ENCODE data around the gene KSR1.
A peak's percentile ranks its signal among the peaks of the same experiment; 100 is the strongest.

The KSR1 gene

GRCh38 chr17:27539794-27540317, 83.6 kb downstream of the KSR1 start:
- no peak for DNase-seq

GRCh38 chr17:27540318-27541101, 84.3 kb downstream of the KSR1 start:
- DNase-seq: no peak

DNA sequence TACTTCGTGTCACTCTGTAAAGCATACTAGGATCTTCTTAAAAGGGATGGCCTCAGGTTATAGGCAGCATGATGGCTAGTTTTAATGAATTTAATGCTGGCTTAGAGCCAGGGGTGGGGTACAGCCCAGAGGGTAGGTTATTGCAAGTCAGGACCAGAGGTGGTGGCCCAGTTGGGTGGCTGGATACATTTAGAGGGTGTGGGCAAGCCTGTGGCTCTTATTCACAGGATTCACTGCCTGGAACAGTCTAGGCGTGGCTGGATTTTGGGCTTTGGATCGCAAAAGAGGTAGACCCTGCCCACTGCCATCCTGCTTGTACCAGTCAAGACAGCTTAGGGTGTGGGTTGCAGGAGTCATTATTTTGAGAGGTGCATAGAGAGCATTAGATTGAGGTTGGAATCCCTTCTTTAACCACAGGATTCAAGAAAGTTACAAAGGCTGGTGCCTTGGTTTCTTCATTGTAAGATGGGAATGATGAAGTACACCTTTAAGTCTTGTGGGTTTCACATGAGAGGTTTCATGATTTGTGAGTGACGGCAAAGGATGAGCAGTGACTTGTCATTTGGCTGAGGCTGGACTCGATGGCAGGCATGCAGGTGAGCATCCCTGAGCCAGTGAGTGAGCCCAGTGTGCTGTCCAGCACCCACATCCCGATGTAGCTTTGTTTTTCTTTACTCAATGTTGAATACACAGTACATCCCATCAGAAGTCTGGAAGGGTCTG, 85.2 kb downstream of the KSR1 start:
- no peak for DNase-seq

GRCh38 chr17:27542841-27543463, 86.7 kb downstream of the KSR1 start:
- DNase-seq: no peak

DNA sequence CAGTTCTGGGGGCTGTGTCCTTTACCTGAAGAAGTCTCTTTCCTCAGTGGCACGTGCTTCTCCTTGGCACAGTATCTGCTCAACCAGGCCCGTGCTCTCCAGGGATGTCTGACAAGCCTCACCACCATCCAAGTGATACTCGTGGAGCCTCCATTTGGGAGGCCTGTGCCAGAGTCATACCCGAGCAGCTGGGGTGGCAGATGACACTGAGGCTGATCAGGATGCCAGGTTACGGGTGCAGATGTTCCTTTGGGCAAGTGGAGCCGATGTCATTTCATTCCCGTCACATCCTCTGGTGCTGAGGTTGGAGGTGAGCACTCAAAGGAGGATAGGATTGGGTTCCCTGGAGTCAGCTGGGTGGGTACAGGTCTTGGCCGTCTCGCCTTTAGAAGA, 87.2 kb downstream of the KSR1 start:
- no peak for DNase-seq

GRCh38 chr17:27543958-27544349, 87.7 kb downstream of the KSR1 start:
- DNase-seq: no peak

GRCh38 chr17:27544350-27545131, 88.3 kb downstream of the KSR1 start:
- peak; percentile 27 for DNase-seq

DNA sequence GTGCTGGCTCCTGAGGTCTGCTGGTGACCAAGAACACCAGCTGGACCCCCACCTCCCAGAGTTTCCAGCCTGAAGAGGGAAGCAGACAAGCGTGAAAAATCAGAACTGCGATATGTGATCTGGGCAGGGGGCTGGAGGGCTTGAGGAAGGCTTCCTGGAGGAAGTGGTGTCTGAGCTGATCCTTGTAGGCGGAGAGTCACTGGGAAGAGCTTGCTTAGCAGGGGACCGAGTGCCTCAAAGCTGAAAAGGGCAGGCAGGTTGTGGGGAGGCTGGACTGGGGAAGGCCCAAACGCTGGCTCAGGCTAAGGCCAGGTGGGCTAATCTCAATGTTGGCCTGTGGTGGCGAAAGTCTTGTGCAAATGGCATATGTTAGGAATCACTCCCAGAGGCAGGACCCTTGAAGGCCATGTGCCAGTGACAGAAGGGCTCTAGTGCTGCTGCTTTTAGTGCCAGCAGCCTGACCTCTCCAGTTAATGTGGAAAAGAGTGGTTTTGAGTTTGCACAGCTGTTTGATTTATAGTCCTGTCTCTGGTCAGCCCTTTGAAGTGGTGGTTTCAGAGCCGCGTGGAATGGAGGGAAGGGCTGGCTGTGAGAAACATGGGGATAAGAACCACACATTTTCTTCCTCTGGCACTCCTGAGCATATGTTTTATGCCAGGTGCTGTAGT, 89.4 kb downstream of the KSR1 start:
- no peak for DNase-seq

DNA sequence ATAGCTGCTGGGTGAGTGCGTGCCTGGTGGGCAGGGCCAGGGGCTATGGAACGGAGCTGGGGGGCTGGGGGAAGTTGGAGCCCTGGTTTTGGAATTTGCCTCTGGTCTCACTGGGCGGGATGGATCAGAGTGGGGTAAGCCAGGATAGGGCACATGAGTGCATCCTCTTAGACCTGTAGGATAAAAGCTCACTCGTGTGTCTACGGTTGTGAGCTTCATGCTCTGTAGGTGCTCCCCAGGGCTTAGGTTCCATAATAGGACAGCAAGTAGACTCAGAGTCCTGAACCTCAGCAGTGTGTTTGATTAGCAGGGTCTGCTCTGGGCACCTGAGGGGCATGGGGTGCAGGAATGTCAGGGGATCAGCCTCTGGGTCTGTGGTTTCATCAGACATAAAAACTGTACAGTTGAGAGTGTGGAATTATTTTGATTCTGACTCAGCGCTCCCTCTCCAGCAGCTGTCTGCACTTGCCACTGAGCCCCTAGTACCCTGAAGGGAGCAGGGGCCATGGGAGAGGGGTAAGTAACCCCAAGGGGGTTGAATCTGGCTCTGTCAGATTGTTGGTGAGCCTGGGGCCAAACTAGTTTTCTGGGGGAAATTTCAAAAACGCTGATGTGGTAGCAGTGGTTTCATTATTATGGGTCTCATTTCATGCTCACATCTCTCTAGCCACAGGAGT, 90.5 kb downstream of the KSR1 start:
- DNase-seq: no peak

- no peak for DNase-seq
Measured at GRCh38 chr17:27547301-27547683, 91.0 kb downstream of the KSR1 start.

GRCh38 chr17:27548369-27548768, 92.1 kb downstream of the KSR1 start:
- no peak for DNase-seq

- no peak for DNase-seq
Measured at GRCh38 chr17:27549251-27549893, 93.1 kb downstream of the KSR1 start.

GRCh38 chr17:27550291-27550930, 94.2 kb downstream of the KSR1 start:
- DNase-seq: no peak

GRCh38 chr17:27550974-27551505, 94.8 kb downstream of the KSR1 start:
- no peak for DNase-seq

- DNase-seq: no peak
Measured at GRCh38 chr17:27551701-27552248, 95.5 kb downstream of the KSR1 start.

- no peak for DNase-seq
Measured at GRCh38 chr17:27552276-27552732, 96.1 kb downstream of the KSR1 start.

GRCh38 chr17:27553019-27553511, 96.8 kb downstream of the KSR1 start:
- no peak for DNase-seq

DNA sequence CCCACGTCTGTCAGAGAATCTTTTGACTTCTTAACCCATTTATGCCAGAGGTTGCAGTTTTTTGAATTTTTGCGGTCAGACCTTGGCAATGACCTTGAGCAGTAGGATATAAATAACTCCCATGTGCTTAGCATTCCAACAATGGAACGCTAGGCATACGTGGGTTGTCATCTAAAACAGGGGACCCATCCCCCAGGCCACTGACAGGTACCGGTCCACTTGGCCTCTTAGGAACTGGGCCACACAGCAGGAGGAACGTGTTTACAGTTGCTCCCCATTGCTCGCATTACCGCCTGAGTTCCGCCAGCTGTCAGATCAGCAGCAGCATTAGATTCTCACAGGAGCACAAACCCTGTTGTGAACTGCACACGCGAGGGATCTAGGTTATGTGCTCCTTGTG, 97.9 kb downstream of the KSR1 start:
- DNase-seq: no peak

DNA sequence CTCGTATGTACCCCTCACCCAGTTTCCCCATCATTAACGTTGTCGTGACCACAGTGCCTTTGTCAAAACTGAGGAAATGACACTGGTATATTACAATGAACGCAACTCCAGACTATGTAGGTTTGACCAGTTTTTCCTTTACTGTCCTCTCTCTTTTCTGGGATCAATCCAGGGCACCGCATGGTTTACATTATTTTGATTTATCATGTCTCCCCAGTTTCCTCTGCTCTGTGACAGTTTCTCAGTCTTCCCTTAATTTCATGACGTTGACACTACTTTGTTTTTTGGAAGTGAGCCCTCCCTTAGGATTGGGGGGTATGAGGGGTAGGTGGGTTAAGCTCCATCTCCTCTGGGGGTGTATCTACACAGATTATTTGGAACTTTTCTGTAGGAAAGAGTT, 98.7 kb downstream of the KSR1 start:
- no peak for DNase-seq

DNA sequence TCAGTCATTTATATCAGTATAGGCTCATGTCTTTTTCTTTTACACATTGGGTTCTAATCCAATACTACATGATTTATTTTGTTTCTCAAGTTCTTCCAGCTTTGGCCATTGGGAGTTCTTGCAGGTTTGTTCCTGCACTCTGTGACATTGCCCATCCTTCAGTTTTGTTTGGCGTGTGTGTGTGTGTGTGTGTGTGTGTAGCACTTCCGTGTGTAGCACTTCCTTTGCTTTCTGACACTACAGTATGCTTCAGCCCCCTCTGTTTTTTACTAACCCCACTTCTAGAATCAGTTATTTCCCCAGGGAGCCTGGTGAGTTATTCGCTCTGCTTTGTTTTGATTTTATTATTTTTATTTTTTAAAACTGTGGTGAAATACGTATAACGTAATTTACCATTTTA, 99.1 kb downstream of the KSR1 start:
- DNase-seq: no peak

Measured in stimulated activated CD4-positive, alpha-beta T cell treated with anti-CD3 and anti-CD28 coated beads, Interleukin-4, amount 100 ng/mL, for 1 hour (primary cell).